Airway epithelial cell (primary cell): Measurements from ENCODE around the gene SMPD3. TPM values are rescaled to one million over a fixed set of nuclear protein-coding genes. Genes with fewer than 3 reads are reported as not detected.

Experiments
- total RNA-seq: library from RNA; depleted of rRNA; stranded (reverse); fragments of >200 nt; gene quantifications from 2 replicates; pipeline ENCODE4 v1.2.3, GENCODE V29; 2015

SMPD3 gene
- total RNA-seq, result not detected in 2 replicates

DNA sequence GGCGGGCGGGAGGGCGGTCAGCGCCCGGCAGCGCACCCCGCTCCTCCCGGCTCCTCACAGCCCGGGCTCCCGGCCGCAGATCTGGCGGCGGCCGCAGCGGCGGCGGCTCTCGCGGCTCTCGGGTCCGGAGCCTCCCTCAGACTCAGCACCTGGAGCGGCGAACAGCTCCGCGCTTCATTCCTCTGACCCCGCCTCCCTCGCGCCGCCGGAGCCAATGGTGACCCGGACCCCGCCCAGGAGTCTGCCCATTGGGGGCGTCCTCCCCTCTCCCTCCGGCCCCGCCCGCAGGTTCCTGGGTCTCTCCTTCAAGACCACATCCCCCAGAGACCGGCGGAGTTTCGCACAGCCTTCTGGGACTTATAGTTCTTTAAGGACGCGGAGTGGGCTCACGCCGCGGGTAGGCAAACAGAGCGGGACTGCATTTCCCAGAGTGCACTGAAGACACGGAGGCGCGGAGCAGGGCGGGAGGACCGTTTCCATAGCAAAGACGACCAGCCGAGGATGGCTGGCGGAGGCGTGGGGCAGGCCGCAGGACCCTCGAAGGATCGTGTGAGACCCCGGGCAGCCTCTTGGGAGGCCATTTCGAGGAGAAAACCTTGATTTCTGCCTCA, at the start of gene SMPD3:
TSS of gene SMPD3 (minus strand) at position 149 of the 611 bp plus-strand sequence. CDS start 76,327 bp downstream, outside the sequence.

DNA sequence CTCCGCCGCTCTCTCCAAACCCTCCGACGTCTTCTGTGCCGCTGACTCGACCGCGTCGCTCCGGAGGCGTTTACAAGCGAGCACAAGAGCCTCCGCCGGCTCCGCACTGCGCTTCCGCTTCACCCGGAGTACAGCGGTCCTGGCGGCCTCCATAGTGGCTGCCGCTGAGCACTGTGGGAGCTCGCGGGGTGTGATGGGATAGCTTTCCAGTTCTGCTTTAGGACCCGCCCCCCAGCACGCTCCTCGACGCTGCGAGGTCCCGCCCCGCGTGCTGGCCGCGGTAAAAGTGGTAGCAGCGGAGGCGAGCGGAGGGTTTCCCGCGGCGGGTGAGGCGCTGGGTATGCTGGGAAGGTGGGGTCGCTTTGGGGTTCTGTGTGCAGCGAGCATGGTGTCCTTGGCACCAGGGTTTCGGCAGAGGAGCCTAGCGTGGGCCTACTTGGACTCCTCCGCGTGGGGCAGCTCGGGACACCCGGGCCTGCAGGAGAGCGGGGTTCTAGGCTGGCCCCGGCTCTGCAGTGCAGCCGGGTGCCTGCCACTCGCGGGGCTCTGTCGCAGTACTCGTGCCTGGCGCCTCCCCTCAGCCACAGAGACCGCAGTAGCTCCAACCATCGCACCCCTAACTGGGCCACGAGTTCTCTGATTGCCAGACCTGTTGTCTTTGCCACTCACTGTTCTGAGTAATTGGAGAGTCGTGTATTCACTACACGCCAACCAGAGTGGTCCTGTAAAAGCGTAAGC, 137.4 kb downstream of the SMPD3 start, which contains the start of the genes PRMT7 and SLC7A6OS:
TSS of gene PRMT7 (plus strand) at position 246 of the 738 bp plus-strand sequence. CDS start 4,961 bp downstream, outside the sequence.
TSS of gene SLC7A6OS (minus strand) at position 173 of the 738 bp plus-strand sequence. CDS start at position 153, 20 bp downstream.

Other genes starting within 250 kb of the SMPD3 start
- 55.9 and 76.4 TPM in 2 replicates for gene ESRP2, start 212.4 kb downstream of the SMPD3 start, total RNA-seq
- gene PLA2G15, start 203.1 kb downstream of the SMPD3 start, total RNA-seq, result 9.8 and 13.8 TPM in 2 replicates
- gene SLC7A6, start 184.0 kb downstream of the SMPD3 start, total RNA-seq, result 11.1 and 17.8 TPM in 2 replicates
- 6.5 and 9.2 TPM in 2 replicates for gene SLC7A6OS, start 137.6 kb downstream of the SMPD3 start, total RNA-seq
- 33.7 and 43.9 TPM in 2 replicates for gene PRMT7, start 137.5 kb downstream of the SMPD3 start, total RNA-seq
- gene ZFP90, start 90.8 kb upstream of the SMPD3 start, total RNA-seq, result 14.7 and 16.9 TPM in 2 replicates
- 567 and 645 TPM in 2 replicates for gene CDH3, start 196.8 kb upstream of the SMPD3 start, total RNA-seq